Nephron progenitor cell (in vitro differentiated cells): ENCODE measurements around the gene SLC1A1.
A peak's percentile ranks its signal among the peaks of the same experiment; 100 is the strongest.
"Not testable (repeated sequence)": the region's sequence is repeated elsewhere in the genome, so short reads cannot be mapped to it uniquely, and the experiment has no call there.

Experiments
- DNase-seq: peaks from one replicate; pipeline ENCODE4 v3.0.0; 2021
- H3K27ac Mint-ChIP-seq: 2 replicates; pipeline ENCODE4 v1.8.0; 2021; ENCODE audit warnings: mild to moderate bottlenecking, moderate library complexity, mixed read lengths
- H3K27me3 Mint-ChIP-seq: 2 replicates; pipeline ENCODE4 v1.8.0; 2021; ENCODE audit warnings: mild to moderate bottlenecking, low read depth, mixed read lengths; ENCODE audit not compliant: poor library complexity
- H3K36me3 Mint-ChIP-seq: 2 replicates; pipeline ENCODE4 v1.8.0; 2021; ENCODE audit warnings: low read depth, mixed read lengths
- H3K4me1 Mint-ChIP-seq: 2 replicates; pipeline ENCODE4 v1.8.0; 2021; ENCODE audit warnings: mixed read lengths
- H3K4me3 Mint-ChIP-seq: 2 replicates; pipeline ENCODE4 v1.8.0; 2021; ENCODE audit warnings: mild to moderate bottlenecking, moderate library complexity, mixed read lengths
- H3K9me3 Mint-ChIP-seq: 2 replicates; pipeline ENCODE4 v1.8.0; 2021; ENCODE audit warnings: mild to moderate bottlenecking, moderate library complexity, mixed read lengths
- TF ChIP-seq, protein P1 (sequence below): fragments of 200-600 bp; sonication (generic); IDR thresholded peaks from 2 replicates; pipeline ENCODE4 v1.5.0; 2021; ENCODE audit warnings: antibody characterized with exemption

The SLC1A1 gene

DNA sequence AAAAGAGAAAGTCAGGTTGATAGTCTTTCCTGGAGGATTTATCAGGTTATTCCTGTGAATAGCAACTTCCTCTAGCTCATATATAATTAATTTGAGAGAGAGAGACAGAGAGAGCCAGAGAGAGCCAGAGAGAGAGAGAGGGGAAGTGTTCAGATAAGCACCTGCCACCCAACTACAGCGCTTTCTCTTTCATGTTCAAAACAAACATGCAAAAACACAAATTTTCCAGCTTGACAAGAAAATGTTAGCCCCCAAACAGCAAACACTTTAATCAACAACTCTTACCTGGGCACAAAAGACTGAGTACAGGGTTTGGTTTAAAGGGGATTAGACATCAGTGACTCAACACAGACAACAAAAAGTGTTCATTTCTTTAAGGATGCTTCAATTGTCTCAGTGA lies 110.1 kb downstream of the SLC1A1 start:
- H3K27ac Mint-ChIP-seq = no peak overlapping the region
- peaks cover 14% of the 10 kb centered on the region for H3K27me3 Mint-ChIP-seq
- TF ChIP-seq, protein P1, sequence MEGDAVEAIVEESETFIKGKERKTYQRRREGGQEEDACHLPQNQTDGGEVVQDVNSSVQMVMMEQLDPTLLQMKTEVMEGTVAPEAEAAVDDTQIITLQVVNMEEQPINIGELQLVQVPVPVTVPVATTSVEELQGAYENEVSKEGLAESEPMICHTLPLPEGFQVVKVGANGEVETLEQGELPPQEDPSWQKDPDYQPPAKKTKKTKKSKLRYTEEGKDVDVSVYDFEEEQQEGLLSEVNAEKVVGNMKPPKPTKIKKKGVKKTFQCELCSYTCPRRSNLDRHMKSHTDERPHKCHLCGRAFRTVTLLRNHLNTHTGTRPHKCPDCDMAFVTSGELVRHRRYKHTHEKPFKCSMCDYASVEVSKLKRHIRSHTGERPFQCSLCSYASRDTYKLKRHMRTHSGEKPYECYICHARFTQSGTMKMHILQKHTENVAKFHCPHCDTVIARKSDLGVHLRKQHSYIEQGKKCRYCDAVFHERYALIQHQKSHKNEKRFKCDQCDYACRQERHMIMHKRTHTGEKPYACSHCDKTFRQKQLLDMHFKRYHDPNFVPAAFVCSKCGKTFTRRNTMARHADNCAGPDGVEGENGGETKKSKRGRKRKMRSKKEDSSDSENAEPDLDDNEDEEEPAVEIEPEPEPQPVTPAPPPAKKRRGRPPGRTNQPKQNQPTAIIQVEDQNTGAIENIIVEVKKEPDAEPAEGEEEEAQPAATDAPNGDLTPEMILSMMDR = no peak
- no peak for DNase-seq
- H3K9me3 Mint-ChIP-seq = peaks cover 4% of the 10 kb centered on the region
- no peaks in the 10 kb centered on the region for H3K36me3 Mint-ChIP-seq
- H3K4me3 Mint-ChIP-seq = no peak overlapping the region
- peaks cover 13% of the 10 kb centered on the region for H3K4me1 Mint-ChIP-seq

DNA sequence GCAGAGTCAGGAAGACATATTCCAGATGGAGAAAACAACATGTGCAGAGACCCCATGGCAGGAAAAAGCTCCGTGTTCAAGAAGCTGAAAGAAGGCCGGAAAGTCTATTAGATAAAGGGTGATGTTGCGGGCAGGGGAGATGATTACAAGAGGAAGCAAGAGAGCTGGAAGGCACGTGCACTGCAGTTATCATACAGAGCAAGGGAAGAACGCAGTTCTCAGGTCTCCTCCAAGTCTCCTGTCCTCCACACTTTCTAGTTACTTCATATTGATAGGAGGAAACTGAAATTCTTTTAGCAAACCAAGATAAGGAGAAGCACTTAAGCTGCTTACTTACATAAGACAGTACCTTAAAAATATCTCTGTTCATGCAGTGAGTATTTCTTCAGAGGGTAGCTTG lies 113.6 kb downstream of the SLC1A1 start:
- TF ChIP-seq, protein P1 = no peak
- peaks cover 11% of the 10 kb centered on the region for H3K27me3 Mint-ChIP-seq
- no peaks in the 10 kb centered on the region for H3K4me1 Mint-ChIP-seq
- no peak overlapping the region for H3K4me3 Mint-ChIP-seq
- DNase-seq = no peak
- H3K36me3 Mint-ChIP-seq = no peaks in the 10 kb centered on the region
- H3K27ac Mint-ChIP-seq = no peak overlapping the region
- peaks cover 4% of the 10 kb centered on the region for H3K9me3 Mint-ChIP-seq

DNA sequence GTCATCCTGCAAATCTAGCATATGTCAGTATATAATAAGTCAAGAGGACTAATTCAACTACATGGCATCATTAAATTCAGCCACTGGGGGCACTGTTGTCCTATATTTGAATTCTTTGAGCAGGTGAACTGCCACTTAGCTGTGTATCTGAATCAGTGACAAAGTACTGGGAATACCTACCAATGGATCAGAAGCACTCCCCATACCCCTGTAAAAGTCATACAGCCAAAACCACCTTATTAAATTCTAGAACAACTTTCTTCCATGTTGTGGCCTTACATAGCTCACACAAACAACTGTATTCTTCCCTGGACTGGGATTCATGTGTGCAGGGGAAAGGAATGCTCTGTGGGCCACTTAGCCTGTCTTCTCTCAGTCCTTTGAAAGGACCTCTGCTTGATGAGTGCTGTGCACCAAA lies 114.4 kb downstream of the SLC1A1 start:
- Mint-ChIP-seq H3K27ac (no peak overlapping the region), H3K9me3 (peaks cover 7% of the 10 kb centered on the region), H3K4me3 (no peak overlapping the region)

DNA sequence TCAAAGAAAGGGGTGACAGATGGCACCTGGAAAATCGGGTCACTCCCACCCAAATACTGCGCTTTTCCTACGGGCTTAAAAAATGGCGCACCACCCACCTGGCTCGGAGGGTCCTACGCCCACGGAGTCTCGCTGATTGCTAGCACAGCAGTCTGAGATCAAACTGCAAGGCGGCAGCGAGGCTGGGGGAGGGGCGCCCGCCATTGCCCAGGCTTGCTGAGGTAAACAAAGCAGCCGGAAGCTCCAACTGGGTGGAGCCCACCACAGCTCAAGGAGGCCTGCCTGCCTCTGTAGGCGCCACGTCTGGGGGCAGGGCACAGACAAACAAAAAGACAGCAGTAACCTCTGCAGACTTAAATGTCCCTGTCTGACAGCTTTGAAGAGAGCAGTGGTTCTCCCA lies 115.8 kb downstream of the SLC1A1 start:
- DNase-seq, H3K9me3 Mint-ChIP-seq, H3K27me3 Mint-ChIP-seq, H3K4me3 Mint-ChIP-seq, H3K4me1 Mint-ChIP-seq, H3K27ac Mint-ChIP-seq, H3K36me3 Mint-ChIP-seq: not testable (repeated sequence)

More for the DNA sequence above, 114.4 kb downstream of the SLC1A1 start:
- no peaks in the 10 kb centered on the region for H3K4me1 Mint-ChIP-seq
- peak; percentile 65 for DNase-seq
- no peaks in the 10 kb centered on the region for H3K36me3 Mint-ChIP-seq
- peaks cover 11% of the 10 kb centered on the region for H3K27me3 Mint-ChIP-seq
- TF ChIP-seq, protein P1 = peak; percentile 59

DNA sequence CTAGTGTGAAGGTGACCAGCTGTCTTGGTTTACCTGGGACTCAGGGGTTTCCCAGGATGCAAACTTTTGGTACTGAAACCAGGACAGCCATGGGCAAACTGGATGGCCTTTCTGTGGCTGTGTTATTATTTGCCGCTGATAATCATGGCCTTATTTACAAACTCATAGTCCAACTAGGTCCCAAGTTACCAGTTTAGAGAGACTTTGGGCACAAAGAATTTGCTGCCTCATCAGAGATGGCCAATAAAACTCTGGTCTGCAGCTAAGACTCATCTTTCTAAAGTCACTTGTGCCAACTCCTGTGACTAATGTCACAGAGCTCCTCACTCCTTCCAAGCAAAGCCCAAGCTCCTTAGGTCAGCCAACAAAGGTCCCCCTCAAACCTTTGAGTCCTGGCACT lies 124.4 kb downstream of the SLC1A1 start:
- DNase-seq = no peak
- H3K27ac Mint-ChIP-seq = no peak overlapping the region
- TF ChIP-seq, protein P1 = no peak
- H3K27me3 Mint-ChIP-seq = no peaks in the 10 kb centered on the region
- peaks cover 13% of the 10 kb centered on the region for H3K4me1 Mint-ChIP-seq
- no peaks in the 10 kb centered on the region for H3K36me3 Mint-ChIP-seq
- no peak overlapping the region for H3K4me3 Mint-ChIP-seq
- H3K9me3 Mint-ChIP-seq = peaks cover 6% of the 10 kb centered on the region

DNA sequence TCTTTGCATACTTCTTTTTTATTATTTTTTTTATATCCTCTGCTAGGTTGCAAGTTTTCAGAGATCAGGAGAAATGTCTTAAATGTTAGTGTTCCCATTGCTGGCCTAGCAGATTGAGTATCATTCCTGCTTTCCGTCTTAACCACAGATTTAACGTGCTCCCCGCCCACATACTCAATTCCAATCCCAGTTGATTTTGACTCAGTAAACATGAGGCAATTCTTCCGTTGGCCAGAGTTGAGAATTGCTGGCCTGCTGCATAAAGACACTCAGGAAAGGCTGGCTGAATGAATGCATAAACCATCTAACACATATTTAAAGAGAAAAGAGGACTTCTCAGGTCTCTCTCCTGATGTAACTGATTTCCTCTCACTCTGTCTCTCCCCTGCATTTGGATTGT lies 125.0 kb downstream of the SLC1A1 start:
- H3K4me3 Mint-ChIP-seq = no peak overlapping the region
- no peak overlapping the region for H3K27ac Mint-ChIP-seq
- H3K9me3 Mint-ChIP-seq = peaks cover 4% of the 10 kb centered on the region
- H3K27me3 Mint-ChIP-seq = no peaks in the 10 kb centered on the region
- H3K4me1 Mint-ChIP-seq = peaks cover 13% of the 10 kb centered on the region
- TF ChIP-seq, protein P1 = no peak
- no peaks in the 10 kb centered on the region for H3K36me3 Mint-ChIP-seq
- no peak for DNase-seq
